Esophagus squamous epithelium (tissue), 4 donors: ENCODE data around the gene LPP.

ENCODE experiments used
- CTCF ChIP-seq, 6 experiments: fragments of 450-650 bp in 4 of 6; fragments of 200-600 bp in 2 of 6; sonication (generic) in 2 of 6; IDR thresholded peaks; one replicate each; pipeline ENCODE4 v1.5.1; 2016 to 2019; ENCODE audit warnings: antibody characterized with exemption in 6 of 6, mild to moderate bottlenecking in 4 of 6, moderate library complexity in 4 of 6
- POLR2A ChIP-seq, 4 donors: fragments of 450-650 bp; IDR thresholded peaks; one replicate each; pipeline ENCODE4 v1.6.1; 2017; ENCODE audit warnings: antibody characterized with exemption in 4 of 4, mild to moderate bottlenecking in 4 of 4, moderate library complexity in 3 of 4

- TF ChIP-seq CTCF (IDR thresholded peaks at IDR 0.05) (no peak), POLR2A (IDR thresholded peaks at IDR 0.05) (no peak)
Observed at GRCh38 chr3:188926741-188927511, 773.0 kb downstream of the LPP start.
